Suprapubic skin (tissue), 4 donors: ENCODE measurements around the gene PARVB. TPM values are rescaled to one million over a fixed set of nuclear protein-coding genes. Genes with fewer than 3 reads are reported as not detected.
"Not testable (repeated sequence)": the region's sequence is repeated elsewhere in the genome, so short reads cannot be mapped to it uniquely, and the experiment has no call there.

Experiments used
- DNase-seq, 2 donors: peaks; one replicate each; pipeline ENCODE4 v3.0.0-alpha.2; 2019; ENCODE audit warnings: low spot score in 2 of 2
- H3K27ac ChIP-seq: fragments of 200-600 bp; sonication (generic); one replicate; pipeline ENCODE4 v1.5.1; 2019
- H3K27me3 ChIP-seq: fragments of 200-600 bp; sonication (generic); one replicate; pipeline ENCODE4 v1.5.1; 2019
- H3K36me3 ChIP-seq: fragments of 200-600 bp; sonication (generic); one replicate; pipeline ENCODE4 v1.5.1; 2019
- H3K4me1 ChIP-seq: fragments of 200-600 bp; sonication (generic); one replicate; pipeline ENCODE4 v1.5.1; 2019
- H3K4me3 ChIP-seq: fragments of 200-600 bp; sonication (generic); one replicate; pipeline ENCODE4 v1.5.1; 2019; ENCODE audit warnings: mild to moderate bottlenecking
- H3K9me3 ChIP-seq: fragments of 200-600 bp; sonication (generic); one replicate; pipeline ENCODE4 v1.5.1; 2019
- EP300 ChIP-seq: sonication (generic); formaldehyde crosslinking; IDR thresholded peaks from one replicate; pipeline ENCODE4 v1.6.1; 2017; ENCODE audit warnings: antibody characterized with exemption
- POLR2A ChIP-seq, 2 donors: fragments of 450-650 bp; IDR thresholded peaks; one replicate each; pipeline ENCODE4 v1.6.1; 2017; ENCODE audit warnings: antibody characterized with exemption in 2 of 2, mild to moderate bottlenecking in 2 of 2, moderate library complexity in 2 of 2
- POLR2AphosphoS5 ChIP-seq, 3 donors: sonication (generic); formaldehyde crosslinking; IDR thresholded peaks; one replicate each; pipeline ENCODE4 v1.6.1; 2017; ENCODE audit warnings: antibody characterized with exemption in 3 of 3
- WGBS: methylation state at CpG from one replicate; pipeline ENCODE4 v1.1.5; 2018; 5-methylcytosine and 5-hydroxymethylcytosine counted together
- total RNA-seq, 4 donors: library from RNA; depleted of rRNA; stranded (reverse); fragments of >200 nt; gene quantifications; one replicate each; pipeline ENCODE4 v1.1.0, GENCODE V29; 2016
- TF ChIP-seq, protein P1 (sequence below), 2 donors: fragments of 200-600 bp in 1 of 2; fragments of 450-650 bp in 1 of 2; sonication (generic) in 1 of 2; IDR thresholded peaks; one replicate each; pipeline ENCODE4 v1.5.1; 2016 to 2019; ENCODE audit warnings: antibody characterized with exemption in 2 of 2, mild to moderate bottlenecking in 1 of 2, moderate library complexity in 1 of 2

PARVB gene
- total RNA-seq, 4 donors from 2014 or later: 9.7 to 17.8 (median 13.3) TPM

- H3K36me3 ChIP-seq: no peaks in the 10 kb centered on the region
- no peaks in the 10 kb centered on the region for H3K9me3 ChIP-seq
- 93% methylated on average over 13 of the region's 13 CpGs for WGBS
- no peak overlapping the region for H3K4me3 ChIP-seq
- H3K4me1 ChIP-seq: peaks cover 1% of the 10 kb centered on the region
- TF ChIP-seq EP300: no peak
- TF ChIP-seq, protein P1, sequence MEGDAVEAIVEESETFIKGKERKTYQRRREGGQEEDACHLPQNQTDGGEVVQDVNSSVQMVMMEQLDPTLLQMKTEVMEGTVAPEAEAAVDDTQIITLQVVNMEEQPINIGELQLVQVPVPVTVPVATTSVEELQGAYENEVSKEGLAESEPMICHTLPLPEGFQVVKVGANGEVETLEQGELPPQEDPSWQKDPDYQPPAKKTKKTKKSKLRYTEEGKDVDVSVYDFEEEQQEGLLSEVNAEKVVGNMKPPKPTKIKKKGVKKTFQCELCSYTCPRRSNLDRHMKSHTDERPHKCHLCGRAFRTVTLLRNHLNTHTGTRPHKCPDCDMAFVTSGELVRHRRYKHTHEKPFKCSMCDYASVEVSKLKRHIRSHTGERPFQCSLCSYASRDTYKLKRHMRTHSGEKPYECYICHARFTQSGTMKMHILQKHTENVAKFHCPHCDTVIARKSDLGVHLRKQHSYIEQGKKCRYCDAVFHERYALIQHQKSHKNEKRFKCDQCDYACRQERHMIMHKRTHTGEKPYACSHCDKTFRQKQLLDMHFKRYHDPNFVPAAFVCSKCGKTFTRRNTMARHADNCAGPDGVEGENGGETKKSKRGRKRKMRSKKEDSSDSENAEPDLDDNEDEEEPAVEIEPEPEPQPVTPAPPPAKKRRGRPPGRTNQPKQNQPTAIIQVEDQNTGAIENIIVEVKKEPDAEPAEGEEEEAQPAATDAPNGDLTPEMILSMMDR (IDR thresholded peaks at IDR 0.05): no peak
- TF ChIP-seq POLR2AphosphoS5 (IDR thresholded peaks at IDR 0.05): no peak
- TF ChIP-seq POLR2A (IDR thresholded peaks at IDR 0.05): no peak
- H3K27me3 ChIP-seq: no peaks in the 10 kb centered on the region
- H3K27ac ChIP-seq: no peak overlapping the region
- peak in 1 of 2 donors; percentile 29 for DNase-seq
Observed at GRCh38 chr22:44103735-44104480, 79.8 kb downstream of the PARVB start.

DNA sequence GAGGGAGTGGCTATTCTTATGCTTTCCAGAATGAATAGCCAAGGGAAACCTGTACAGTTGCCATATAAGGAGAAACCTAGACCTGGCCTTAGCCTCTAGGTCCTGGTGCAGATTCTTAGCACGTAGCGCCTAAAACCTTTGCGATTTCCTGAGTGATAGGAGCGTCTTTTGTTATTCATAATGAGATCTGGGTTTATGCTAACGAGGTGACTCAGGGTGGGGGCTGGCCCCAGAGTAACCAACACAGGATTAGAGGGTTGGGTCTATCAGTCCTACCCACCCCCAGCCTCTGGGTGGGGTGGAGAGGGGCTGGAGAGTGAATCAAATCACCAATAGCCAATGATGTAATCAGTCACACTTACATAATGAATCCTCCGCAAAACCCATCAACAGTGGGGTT is 83.2 kb downstream of the PARVB start:
- H3K4me3 ChIP-seq: no peak overlapping the region
- WGBS: 78% methylated on average over 6 of the region's 6 CpGs
- TF ChIP-seq, protein P1 (IDR thresholded peaks at IDR 0.05): no peak
- TF ChIP-seq POLR2A (IDR thresholded peaks at IDR 0.05): no peak
- TF ChIP-seq POLR2AphosphoS5 (IDR thresholded peaks at IDR 0.05): no peak
- TF ChIP-seq EP300: no peak
- H3K36me3 ChIP-seq: no peaks in the 10 kb centered on the region
- no peaks in the 10 kb centered on the region for H3K9me3 ChIP-seq
- no peak overlapping the region for H3K27ac ChIP-seq
- no peaks in the 10 kb centered on the region for H3K27me3 ChIP-seq
- H3K4me1 ChIP-seq: peaks cover 2% of the 10 kb centered on the region
- DNase-seq: peak in 1 of 2 donors; percentile 8

- 100% methylated on average over 1 of the region's 2 CpGs for WGBS
- no peak for TF ChIP-seq POLR2A (IDR thresholded peaks at IDR 0.05)
- TF ChIP-seq, protein P1 (IDR thresholded peaks at IDR 0.05): no peak
- TF ChIP-seq POLR2AphosphoS5 (IDR thresholded peaks at IDR 0.05): no peak
- Histone ChIP-seq H3K4me3 (no peak overlapping the region), H3K27me3 (no peaks in the 10 kb centered on the region), H3K27ac (no peak overlapping the region), H3K36me3 (no peaks in the 10 kb centered on the region), H3K9me3 (no peaks in the 10 kb centered on the region), H3K4me1 (peaks cover 2% of the 10 kb centered on the region)
- DNase-seq: peak in 1 of 2 donors; percentile 16
Observed at GRCh38 chr22:44108076-44108475, 84.0 kb downstream of the PARVB start.

- DNase-seq: peak in 1 of 2 donors; percentile 32
- no peaks in the 10 kb centered on the region for H3K9me3 ChIP-seq
- no peak overlapping the region for H3K4me3 ChIP-seq
- no peak overlapping the region for H3K27ac ChIP-seq
- TF ChIP-seq, protein P1 (IDR thresholded peaks at IDR 0.05): no peak
- TF ChIP-seq POLR2A (IDR thresholded peaks at IDR 0.05) (no peak), EP300 (no peak), POLR2AphosphoS5 (IDR thresholded peaks at IDR 0.05) (no peak)
- no peaks in the 10 kb centered on the region for H3K36me3 ChIP-seq
- WGBS: 56% methylated on average over 14 of the region's 14 CpGs
- peaks cover 2% of the 10 kb centered on the region for H3K4me1 ChIP-seq
- H3K27me3 ChIP-seq: no peaks in the 10 kb centered on the region
Observed at GRCh38 chr22:44108806-44109385, 84.8 kb downstream of the PARVB start.

DNA sequence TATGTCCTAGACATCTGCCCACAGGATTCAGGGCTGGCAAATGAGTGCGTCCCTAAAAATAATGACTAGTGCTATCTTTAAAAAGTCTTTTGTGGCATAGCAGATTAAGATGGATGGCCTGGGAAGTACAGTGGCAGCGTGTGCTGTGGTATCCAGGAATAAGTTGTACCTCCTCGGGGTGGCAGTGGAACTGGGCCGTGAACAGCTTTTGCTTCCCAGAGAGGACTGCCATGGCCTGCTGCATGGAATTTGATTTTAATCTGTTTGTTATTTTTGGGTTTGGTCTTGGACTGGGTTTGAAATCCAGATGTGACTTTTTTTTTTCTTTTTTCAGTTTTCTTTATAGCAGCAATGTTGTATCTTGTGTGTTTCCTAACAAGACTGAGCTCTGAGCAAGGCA is 85.3 kb downstream of the PARVB start:
- H3K36me3 ChIP-seq: no peaks in the 10 kb centered on the region
- TF ChIP-seq POLR2A (IDR thresholded peaks at IDR 0.05): no peak
- no peaks in the 10 kb centered on the region for H3K27me3 ChIP-seq
- no peak overlapping the region for H3K27ac ChIP-seq
- H3K9me3 ChIP-seq: no peaks in the 10 kb centered on the region
- DNase-seq: peak in 1 of 2 donors; percentile 11
- H3K4me1 ChIP-seq: peaks cover 2% of the 10 kb centered on the region
- 66% methylated on average over 4 of the region's 4 CpGs for WGBS
- no peak overlapping the region for H3K4me3 ChIP-seq

GRCh38 chr22:44110656-44111055 is 86.6 kb downstream of the PARVB start:
- H3K4me3 ChIP-seq, H3K36me3 ChIP-seq, H3K27ac ChIP-seq, H3K9me3 ChIP-seq, H3K27me3 ChIP-seq, H3K4me1 ChIP-seq: not testable (repeated sequence)
- WGBS: 93% methylated on average over 6 of the region's 6 CpGs
- peak in 1 of 2 donors; percentile 3 for DNase-seq
